GM23248 (cell line): ENCODE data around the gene UCP2.

Experiments used
- EZH2 ChIP-seq: fragments of 200-600 bp; sonication (generic); IDR thresholded peaks from 2 replicates; pipeline ENCODE4 v1.6.1; 2018; ENCODE audit warnings: antibody characterized with exemption, mild to moderate bottlenecking; ENCODE audit not compliant: insufficient read depth, poor library complexity, severe bottlenecking
- EZH2phosphoT487 ChIP-seq: fragments of 200-600 bp; sonication (generic); IDR thresholded peaks from 2 replicates; pipeline ENCODE4 v1.6.1; 2018; ENCODE audit warnings: antibody characterized with exemption, moderate library complexity, mild to moderate bottlenecking, low read depth; ENCODE audit not compliant: insufficient read depth

- no peak for TF ChIP-seq EZH2phosphoT487
- no peak for TF ChIP-seq EZH2
These were observed 20.2 kb upstream of the UCP2 start for GRCh38 chr11:74002832-74003231.
